ENCODE results near the gene HADHA. TPM values are rescaled to one million over a fixed set of nuclear protein-coding genes. Genes with fewer than 3 reads are reported as not detected.
A peak's percentile ranks its signal among the peaks of the same experiment; 100 is the strongest.

Gene HADHA
- total RNA-seq, 1 experiment from 2014 or later: 219 TPM

- DNase-seq (ENCODE audit: low spot score): no peak
- in situ Hi-C loops (cut with HindIII; ENCODE audit: low sequenced_read_pairs): no loop called here
Observed at GRCh38 chr2:26249625-26250024, 5.2 kb upstream of the HADHA start.

- DNase-seq (ENCODE audit: low spot score): peak; percentile 51
- in situ Hi-C loops (cut with HindIII; ENCODE audit: low sequenced_read_pairs): no loop called here
Observed at GRCh38 chr2:26246818-26247217, 2.4 kb upstream of the HADHA start.

- peak; percentile 43 for DNase-seq (ENCODE audit: low spot score)
- in situ Hi-C loops (cut with HindIII; ENCODE audit: low sequenced_read_pairs): no loop called here
Observed at GRCh38 chr2:26245810-26246209, 1.4 kb upstream of the HADHA start.

- DNase-seq (ENCODE audit: low spot score): peak; percentile 61
- in situ Hi-C loops (cut with HindIII; ENCODE audit: low sequenced_read_pairs): no loop called here
Observed at GRCh38 chr2:26245231-26245732, 850 bp upstream of the HADHA start.

GRCh38 chr2:26243470-26244308 is 743 bp downstream of the HADHA start:
- DNase-seq (ENCODE audit: low spot score): peak; percentile 43

GRCh38 chr2:26241928-26242436 is 2.5 kb downstream of the HADHA start:
- DNase-seq (ENCODE audit: low spot score): no peak
- in situ Hi-C loops (cut with HindIII; ENCODE audit: low sequenced_read_pairs): no loop called here

More at GRCh38 chr2:26243470-26244308, 743 bp downstream of the HADHA start:
- in situ Hi-C loops (cut with HindIII; ENCODE audit: low sequenced_read_pairs): no loop called here

GRCh38 chr2:26238311-26238958 is 6.0 kb downstream of the HADHA start:
- in situ Hi-C loops (cut with HindIII; ENCODE audit: low sequenced_read_pairs): no loop called here

GRCh38 chr2:26237868-26238267 is 6.6 kb downstream of the HADHA start:
- in situ Hi-C loops (cut with HindIII; ENCODE audit: low sequenced_read_pairs): no loop called here
- no peak for DNase-seq (ENCODE audit: low spot score)

More at GRCh38 chr2:26238311-26238958, 6.0 kb downstream of the HADHA start:
- no peak for DNase-seq (ENCODE audit: low spot score)

GRCh38 chr2:26235089-26235488 is 9.3 kb downstream of the HADHA start:
- DNase-seq (ENCODE audit: low spot score): no peak
- in situ Hi-C loops (cut with HindIII; ENCODE audit: low sequenced_read_pairs): no loop called here

GRCh38 chr2:26230806-26231205 is 13.6 kb downstream of the HADHA start:
- in situ Hi-C loops (cut with HindIII; ENCODE audit: low sequenced_read_pairs): no loop called here
- no peak for DNase-seq (ENCODE audit: low spot score)

GRCh38 chr2:26229595-26229994 is 14.8 kb downstream of the HADHA start:
- in situ Hi-C loops (cut with HindIII; ENCODE audit: low sequenced_read_pairs): no loop called here
- no peak for DNase-seq (ENCODE audit: low spot score)

GRCh38 chr2:26224095-26224494 is 20.3 kb downstream of the HADHA start:
- in situ Hi-C loops (cut with HindIII; ENCODE audit: low sequenced_read_pairs): no loop called here
- no peak for DNase-seq (ENCODE audit: low spot score)

GRCh38 chr2:26223018-26223417 is 21.4 kb downstream of the HADHA start:
- in situ Hi-C loops (cut with HindIII; ENCODE audit: low sequenced_read_pairs): no loop called here

GRCh38 chr2:26217720-26218119 is 26.7 kb downstream of the HADHA start:
- in situ Hi-C loops (cut with HindIII; ENCODE audit: low sequenced_read_pairs): no loop called here
- DNase-seq (ENCODE audit: low spot score): no peak

More at GRCh38 chr2:26223018-26223417, 21.4 kb downstream of the HADHA start:
- DNase-seq (ENCODE audit: low spot score): peak; percentile 81

GRCh38 chr2:26216587-26216986 is 27.8 kb downstream of the HADHA start:
- no peak for DNase-seq (ENCODE audit: low spot score)
- in situ Hi-C loops (cut with HindIII; ENCODE audit: low sequenced_read_pairs): no loop called here

- DNase-seq (ENCODE audit: low spot score): no peak
- in situ Hi-C loops (cut with HindIII; ENCODE audit: low sequenced_read_pairs): no loop called here
Observed at GRCh38 chr2:26215833-26216232, 28.6 kb downstream of the HADHA start.

GRCh38 chr2:26214759-26215158 is 29.7 kb downstream of the HADHA start:
- in situ Hi-C loops (cut with HindIII; ENCODE audit: low sequenced_read_pairs): no loop called here
- DNase-seq (ENCODE audit: low spot score): no peak

GRCh38 chr2:26212011-26212410 is 32.4 kb downstream of the HADHA start:
- DNase-seq (ENCODE audit: low spot score): no peak

GRCh38 chr2:26203906-26204305 is 40.5 kb downstream of the HADHA start:
- DNase-seq (ENCODE audit: low spot score): no peak
- in situ Hi-C loops (cut with HindIII; ENCODE audit: low sequenced_read_pairs): no loop called here

More at GRCh38 chr2:26212011-26212410, 32.4 kb downstream of the HADHA start:
- in situ Hi-C loops (cut with HindIII; ENCODE audit: low sequenced_read_pairs): no loop called here

GRCh38 chr2:26202981-26203490 is 41.4 kb downstream of the HADHA start:
- DNase-seq (ENCODE audit: low spot score): no peak
- in situ Hi-C loops (cut with HindIII; ENCODE audit: low sequenced_read_pairs): no loop called here

Measured in G401 (cell line).